GM18498 (cell line): ENCODE data around the gene VMAC.

Experiments
- ATAC-seq: cut with Tn5 transposase; IDR thresholded peaks from one replicate; pipeline ENCODE4 v1.9.1; 2021; ENCODE audit warnings: mild to moderate bottlenecking, moderate library complexity; ENCODE audit not compliant: unreplicated experiment

Gene VMAC

GRCh38 chr19:5951338-5951861, 46.7 kb downstream of the VMAC start:
- no peak for ATAC-seq

- no peak for ATAC-seq
Observed at GRCh38 chr19:5952193-5953029, 47.7 kb downstream of the VMAC start.

DNA sequence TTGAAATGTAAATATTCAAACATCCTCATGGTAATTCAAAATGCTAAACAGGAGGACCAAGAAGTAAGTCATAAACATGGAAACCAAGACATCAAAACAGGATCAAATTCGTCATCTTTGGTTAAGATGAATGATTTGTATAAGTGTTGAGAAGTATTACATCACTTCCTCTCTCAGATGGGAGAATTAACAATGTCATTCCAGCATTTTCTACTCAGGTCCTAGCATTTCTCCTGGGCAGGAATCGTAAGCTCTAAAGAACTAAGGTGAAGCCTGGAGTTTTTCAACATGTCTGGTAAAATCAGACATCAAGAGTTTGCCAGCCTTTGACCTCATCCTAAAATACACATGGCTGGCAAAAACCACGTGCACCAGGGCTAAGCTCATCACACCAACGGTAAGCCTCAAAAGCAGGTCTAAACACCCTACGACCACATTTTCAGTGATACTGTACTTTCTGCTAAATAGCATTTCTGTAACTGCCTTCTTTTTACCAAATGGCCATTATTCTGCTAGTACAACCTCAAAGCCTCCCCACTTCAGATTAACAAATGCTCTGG, 48.4 kb downstream of the VMAC start:
- ATAC-seq = no peak

DNA sequence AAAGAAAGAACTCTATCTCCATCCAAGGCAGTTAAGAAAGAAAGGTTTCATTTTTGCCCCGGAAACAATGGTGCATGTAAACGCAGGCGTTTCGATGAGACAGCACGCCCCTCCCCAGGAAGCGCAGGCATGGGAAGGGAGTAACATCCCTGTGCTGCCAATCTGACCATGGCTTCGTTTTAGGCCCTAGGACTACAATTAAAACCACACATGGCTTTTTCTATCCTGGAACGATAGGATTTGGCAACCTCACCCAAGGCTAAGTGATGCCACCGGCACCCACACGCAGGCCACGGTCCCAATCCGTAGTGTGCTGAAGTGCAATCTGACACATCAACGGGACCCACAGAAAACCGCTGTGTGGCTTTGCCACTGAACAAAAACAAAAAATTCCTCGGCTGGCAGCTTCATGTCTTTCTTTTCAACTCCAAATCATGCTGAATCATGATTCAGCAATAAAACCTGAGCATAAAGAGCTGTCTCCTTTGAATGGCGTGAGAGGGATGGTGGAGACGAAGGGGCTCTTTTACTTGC, 49.1 kb downstream of the VMAC start:
- no peak for ATAC-seq

- no peak for ATAC-seq
Observed at GRCh38 chr19:5954293-5954692, 49.6 kb downstream of the VMAC start.

DNA sequence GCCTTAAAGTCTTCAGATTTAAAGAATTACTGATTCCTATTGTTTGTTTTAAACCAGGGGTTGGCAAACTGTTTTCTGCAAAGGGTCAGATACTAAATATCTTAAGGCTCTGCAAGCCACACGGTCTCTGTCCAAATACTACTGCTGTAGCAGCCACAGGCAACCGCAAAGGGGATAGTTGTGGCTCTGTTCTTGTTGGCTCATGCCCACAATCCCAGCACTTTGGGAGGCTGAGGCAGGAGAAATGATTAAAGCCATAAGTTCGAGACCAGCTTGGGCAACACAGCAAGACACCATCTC, 50.9 kb downstream of the VMAC start:
- ATAC-seq = no peak

DNA sequence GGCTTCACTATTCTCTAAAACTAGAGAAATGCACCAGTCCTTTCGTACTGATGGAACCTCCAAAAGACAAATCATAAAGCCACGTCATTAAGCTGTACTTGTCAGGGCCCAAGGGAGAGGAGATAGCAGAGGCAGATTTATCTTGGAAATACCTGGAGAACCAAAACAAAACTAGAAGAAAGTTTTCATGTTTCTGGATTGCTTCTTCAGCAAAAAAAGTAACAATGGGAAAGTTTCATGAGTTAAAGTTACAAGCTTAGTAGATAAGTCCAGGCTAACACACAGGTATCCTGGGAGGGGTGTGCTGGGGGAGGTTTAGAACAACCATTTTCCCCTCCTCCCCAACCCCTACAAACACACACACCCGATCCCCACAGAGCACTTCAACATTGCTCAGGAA, 51.7 kb downstream of the VMAC start:
- ATAC-seq = no peak

DNA sequence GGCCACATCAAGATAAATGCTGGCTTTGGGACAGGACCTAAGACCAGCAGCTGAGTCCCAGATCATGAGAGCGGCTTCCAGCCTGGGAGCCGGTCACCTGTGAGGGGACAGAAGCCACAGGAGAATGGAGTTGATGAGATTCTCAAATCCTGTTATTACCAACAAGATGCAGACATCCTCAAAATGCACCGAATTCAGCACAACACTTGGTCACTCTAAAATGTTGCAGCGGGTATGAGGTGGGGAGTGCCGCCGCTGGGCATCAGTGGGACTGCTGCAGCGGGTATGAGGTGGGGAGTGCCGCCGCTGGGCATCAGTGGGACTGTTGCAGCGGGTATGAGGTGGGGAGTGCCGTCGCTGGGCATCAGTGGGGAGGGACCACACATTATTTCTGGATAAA, 52.1 kb downstream of the VMAC start:
- ATAC-seq = no peak

- ATAC-seq = no peak
Observed at GRCh38 chr19:5957170-5957569, 52.5 kb downstream of the VMAC start.

- ATAC-seq = no peak
Observed at GRCh38 chr19:5958074-5958850, 53.6 kb downstream of the VMAC start.

DNA sequence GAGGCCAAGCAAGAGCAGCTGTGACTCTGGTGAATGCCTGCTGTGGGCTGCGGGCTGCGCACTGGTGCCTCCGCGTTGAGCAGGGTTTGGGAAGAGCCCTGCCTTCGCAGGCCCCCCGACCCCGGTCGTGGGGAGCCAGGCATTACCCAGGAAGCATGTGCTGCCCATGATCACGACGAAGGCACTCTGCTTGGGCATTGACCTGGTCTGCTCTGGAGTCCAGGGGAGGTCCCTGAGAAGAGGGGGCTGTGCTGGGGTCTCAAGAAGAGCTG, 54.1 kb downstream of the VMAC start:
- ATAC-seq = no peak

DNA sequence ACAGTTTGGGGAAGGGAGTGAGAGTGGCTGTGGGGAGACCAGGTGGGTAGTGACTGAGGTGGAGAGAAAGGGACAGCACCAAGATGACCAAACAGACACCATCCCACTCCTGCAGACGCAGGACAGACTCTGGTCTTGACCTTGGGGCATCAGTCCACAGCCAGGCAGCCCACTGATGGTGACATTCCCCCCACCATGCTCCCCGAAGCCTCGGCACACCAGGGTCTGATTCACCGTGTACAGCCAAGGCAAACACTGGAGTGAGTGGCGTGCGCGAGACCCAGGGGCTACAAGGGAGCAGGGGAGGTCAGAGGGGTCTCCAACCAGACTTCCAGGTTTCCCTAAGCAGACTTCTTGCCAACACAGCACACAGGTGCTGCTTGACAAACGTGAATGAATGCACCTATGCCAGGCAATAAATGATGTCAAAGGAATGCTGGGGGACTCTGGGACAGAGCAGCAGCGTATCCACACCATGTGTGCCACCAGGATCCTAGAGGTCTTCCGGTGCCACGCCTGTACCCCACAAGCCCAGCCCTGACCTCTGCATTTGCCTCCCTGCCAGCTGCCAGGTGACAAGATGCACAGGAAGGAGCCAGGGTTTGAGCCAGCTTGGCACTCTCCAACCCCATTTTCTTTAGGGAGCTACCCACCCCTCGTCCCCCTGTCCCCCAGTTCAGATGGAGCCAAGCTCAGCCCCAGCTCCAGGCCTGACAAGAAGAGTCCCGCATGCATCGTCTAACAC, 54.8 kb downstream of the VMAC start:
- ATAC-seq = no peak
